T-helper 22 cell (primary cell): ENCODE measurements around the gene CAB39L.

Experiments used
- DNase-seq: peaks from one replicate; pipeline ENCODE4 v3.0.0-alpha.2; 2020; ENCODE audit warnings: low read depth

The CAB39L gene

DNA sequence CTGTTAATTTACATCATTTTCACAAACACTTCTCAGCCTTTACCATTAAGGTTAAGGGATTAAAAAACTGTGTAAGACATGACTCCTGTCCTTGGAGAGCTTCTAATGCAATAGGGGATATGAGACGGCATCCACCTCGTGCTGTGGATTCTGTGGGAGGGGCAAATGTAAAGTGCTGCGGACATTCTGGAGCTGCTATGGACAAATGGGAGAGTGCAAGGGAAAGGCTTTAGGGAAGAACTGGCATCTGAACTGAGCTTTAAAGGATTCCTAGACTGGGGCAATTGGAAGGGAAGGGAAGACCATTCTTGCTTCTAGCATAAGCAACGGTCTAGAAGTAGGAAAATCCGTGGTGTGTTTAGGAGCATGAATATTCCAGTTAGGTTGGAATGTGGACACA lies 164.8 kb downstream of the CAB39L start:
- no peak for DNase-seq

DNA sequence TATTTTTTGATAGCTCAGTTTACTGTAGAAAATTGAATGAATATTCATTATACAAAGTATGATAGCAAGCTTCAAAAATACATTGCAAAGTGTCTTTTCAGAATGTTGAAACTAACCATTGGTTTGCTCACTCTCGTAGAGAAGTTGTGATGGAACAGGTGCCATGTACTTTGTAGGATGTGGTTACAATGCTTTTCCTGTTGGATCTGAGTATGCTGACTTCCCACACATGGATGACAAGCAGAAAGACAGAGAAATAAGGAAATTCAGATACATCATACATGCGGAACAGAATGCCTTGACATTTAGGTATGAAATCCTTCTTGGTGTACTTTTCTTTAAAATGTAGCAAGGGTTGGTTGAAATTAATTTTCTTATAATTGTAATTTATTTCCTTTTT lies 165.7 kb downstream of the CAB39L start:
- DNase-seq = no peak

DNA sequence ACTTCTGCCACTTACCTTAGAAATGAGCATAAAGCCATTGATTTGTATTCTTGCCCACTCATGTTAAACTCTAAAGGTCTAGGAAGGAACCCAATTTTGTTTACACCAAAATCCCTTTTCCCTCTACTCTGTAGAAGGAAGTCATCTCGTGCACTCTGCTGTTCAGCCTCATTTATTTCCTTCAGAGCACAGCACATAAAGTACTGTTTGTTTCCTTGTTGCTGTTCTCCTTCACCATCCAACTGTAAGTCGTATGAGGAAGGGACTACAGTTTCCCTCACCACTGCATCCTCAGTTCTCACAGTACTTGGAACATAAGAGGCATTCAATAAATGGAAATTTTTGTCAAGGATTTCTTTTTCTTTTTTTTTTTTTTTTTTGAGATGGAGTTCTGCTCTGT lies 171.6 kb downstream of the CAB39L start:
- DNase-seq = no peak

DNA sequence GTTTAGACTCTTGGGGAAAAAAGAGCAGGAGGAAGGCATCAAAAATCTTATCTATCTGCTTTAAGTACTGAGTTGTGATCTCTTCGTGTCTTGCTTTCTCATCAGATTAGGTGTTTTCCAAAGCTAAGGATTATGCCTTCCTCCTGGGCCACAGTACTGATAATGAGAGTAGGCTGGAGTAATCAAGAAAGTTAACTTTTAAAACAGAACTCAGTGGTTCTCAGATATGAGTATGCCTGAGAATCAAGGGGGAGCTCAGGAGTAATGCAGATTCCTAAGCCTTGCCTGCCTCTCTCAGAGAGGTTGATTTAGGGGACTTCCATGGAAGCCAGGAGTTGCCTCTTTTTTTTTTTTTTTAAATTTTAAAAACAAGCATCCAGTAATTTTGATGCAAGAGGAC lies 172.6 kb downstream of the CAB39L start:
- no peak for DNase-seq

DNA sequence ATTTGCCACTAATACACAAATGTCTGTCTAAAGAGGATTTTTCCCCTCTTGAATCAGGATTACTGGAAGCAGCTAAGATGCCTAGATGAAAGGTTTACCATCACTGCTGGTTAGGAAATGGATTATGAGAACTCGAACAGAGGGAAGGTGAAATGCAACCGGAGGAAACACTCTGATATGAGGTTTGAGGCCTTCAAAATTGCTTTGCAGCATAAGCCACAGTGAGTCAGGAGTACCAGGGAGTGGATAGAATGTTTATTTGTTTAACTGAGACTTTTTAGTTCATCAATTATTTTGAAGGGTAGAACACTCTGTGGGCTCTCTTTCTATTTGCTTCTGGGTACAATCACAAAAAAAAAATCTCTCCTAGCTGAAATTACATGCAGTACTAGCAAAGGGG lies 178.0 kb downstream of the CAB39L start:
- no peak for DNase-seq

DNA sequence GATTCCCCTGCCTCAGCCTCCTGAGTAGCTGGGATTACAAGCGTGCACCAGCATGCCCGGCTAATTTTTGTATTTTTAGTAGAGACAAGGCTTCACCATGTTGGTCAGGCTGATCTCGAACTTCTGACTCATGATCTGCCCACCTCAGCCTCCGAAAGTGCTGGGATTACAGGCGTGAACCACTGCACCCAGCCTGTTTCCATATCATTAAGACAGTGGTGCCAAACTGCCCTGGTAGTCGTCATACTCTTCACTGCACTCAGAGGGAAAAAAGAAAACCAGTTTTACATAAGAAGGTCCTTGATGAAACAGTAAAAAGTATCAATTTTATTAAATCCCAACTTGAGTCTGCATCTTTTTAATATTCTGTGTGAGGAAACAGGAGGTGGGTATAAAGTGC lies 181.2 kb downstream of the CAB39L start:
- no peak for DNase-seq

DNA sequence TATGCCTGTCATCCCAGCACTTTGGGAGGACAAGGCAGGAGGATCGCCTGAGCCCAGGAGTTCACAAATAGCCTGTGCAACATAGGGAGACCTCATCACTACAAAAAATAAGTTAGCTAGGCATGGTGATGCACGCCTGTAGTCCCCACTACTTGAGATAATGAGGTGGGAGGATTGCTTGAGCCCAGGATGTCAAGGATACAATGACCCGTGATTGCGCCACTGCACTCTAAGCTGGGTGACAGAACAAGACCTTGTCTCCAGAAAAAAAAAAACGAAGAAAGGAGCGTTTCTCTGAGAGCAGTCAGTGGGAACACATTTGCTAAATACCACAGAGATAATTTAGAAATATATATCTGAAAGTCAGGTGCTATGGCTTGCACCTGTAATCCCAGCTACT lies 184.3 kb downstream of the CAB39L start:
- DNase-seq = no peak
